Natural killer cell (primary cell): ENCODE results near the gene FHIT. TPM values are rescaled to one million over a fixed set of nuclear protein-coding genes. Genes with fewer than 3 reads are reported as not detected.

Experiments used
- ATAC-seq, 3 donors: fragments of 150-1000 bp in 2 of 3; fragments of 200-7000 bp in 1 of 3; cut with Tn5 transposase; 1 replicate in 1 of 3; 2 replicates in 2 of 3; pipeline ENCODE4 v1.10.0; 2021; ENCODE audit warnings: mild to moderate bottlenecking in 2 of 3, moderate library complexity in 2 of 3
- DNase-seq, 2 donors: peaks; one replicate each; pipeline versions ENCODE4 v3.0.0 to v3.0.0-alpha.2; 2013 to 2021; ENCODE audit warnings: mixed read lengths in 1 of 2
- H3K27ac ChIP-seq: one replicate; pipeline ENCODE4 v1.5.1; 2013; ENCODE audit warnings: mild to moderate bottlenecking, low read length
- H3K27me3 ChIP-seq: one replicate; pipeline ENCODE4 v1.6.1; 2013; ENCODE audit warnings: low read length; ENCODE audit not compliant: control insufficient read depth, insufficient read depth
- H3K36me3 ChIP-seq: one replicate; pipeline ENCODE4 v1.6.1; 2013; ENCODE audit warnings: low read length; ENCODE audit not compliant: control insufficient read depth, insufficient read depth
- H3K4me1 ChIP-seq: one replicate; pipeline ENCODE4 v1.6.1; 2013; ENCODE audit warnings: low read length; ENCODE audit not compliant: control insufficient read depth, insufficient read depth
- H3K4me3 ChIP-seq: one replicate; pipeline ENCODE4 v1.5.1; 2013; ENCODE audit warnings: low read length
- H3K9me3 ChIP-seq: one replicate; pipeline ENCODE4 v1.6.1; 2013; ENCODE audit warnings: low read length; ENCODE audit not compliant: control insufficient read depth, insufficient read depth
- H3K27ac Mint-ChIP-seq, 2 donors: one replicate each; pipeline ENCODE4 v1.8.0; 2022; ENCODE audit warnings: mild to moderate bottlenecking in 2 of 2, mixed read lengths in 2 of 2, moderate library complexity in 1 of 2
- H3K27me3 Mint-ChIP-seq, 2 donors: one replicate each; pipeline ENCODE4 v1.8.0; 2022; ENCODE audit warnings: low read depth in 2 of 2, mixed read lengths in 2 of 2
- H3K36me3 Mint-ChIP-seq: one replicate; pipeline ENCODE4 v1.8.0; 2022; ENCODE audit warnings: mixed read lengths
- H3K4me1 Mint-ChIP-seq, 2 donors: one replicate each; pipeline ENCODE4 v1.8.0; 2022; ENCODE audit warnings: mixed read lengths in 2 of 2
- H3K4me3 Mint-ChIP-seq: one replicate; pipeline ENCODE4 v1.8.0; 2022; ENCODE audit warnings: mild to moderate bottlenecking, moderate library complexity, mixed read lengths
- H3K9me3 Mint-ChIP-seq, 2 donors: one replicate each; pipeline ENCODE4 v1.8.0; 2022; ENCODE audit warnings: mixed read lengths in 2 of 2
- CTCF ChIP-seq: fragments of 200-600 bp; IDR thresholded peaks from one replicate; pipeline ENCODE4 v1.8.0; 2022; ENCODE audit warnings: antibody characterized with exemption
- WGBS: methylation state at CpG from one replicate; pipeline ENCODE4 v1.1.7; 2013; ENCODE audit warnings: missing lambda C conversion rate; ENCODE audit not compliant: insufficient coverage; 5-methylcytosine and 5-hydroxymethylcytosine counted together
- intact Hi-C: fragments of 100-400 bp; cut with micrococcal nuclease; formaldehyde crosslinking; loops from one replicate; pipeline ENCODE4 v1.14.2; 2022
- total RNA-seq, 4 donors: library from RNA; stranded (reverse); fragments of 120-200 nt in 1 of 4; gene quantifications; one replicate each; pipeline versions ENCODE4 v1.2.3 to v1.2.4, GENCODE V29; 2013 to 2022

FHIT gene
- total RNA-seq, 3 donors from 2014 or later (not counting 1 experiment from before 2014, with no cell fraction given): 2.7 to 6.1 (median 3.3) TPM

GRCh38 chr3:60133269-60134162, 1117.7 kb downstream of the FHIT start:
- intact Hi-C loops: no loop called here
- Histone ChIP-seq H3K9me3 (no peaks in the 10 kb centered on the region), H3K4me1 (no peaks in the 10 kb centered on the region), H3K4me3 (no peak overlapping the region), H3K27ac (no peak overlapping the region), H3K36me3 (no peaks in the 10 kb centered on the region), H3K27me3 (no peaks in the 10 kb centered on the region)
- peaks cover 21 to 22% of the 10 kb centered on the region in 2 donors for H3K4me1 Mint-ChIP-seq
- no peak for ATAC-seq
- H3K4me3 Mint-ChIP-seq: no peak overlapping the region
- no peaks in the 10 kb centered on the region for H3K9me3 Mint-ChIP-seq
- DNase-seq: no peak
- H3K36me3 Mint-ChIP-seq: no peaks in the 10 kb centered on the region
- 76% methylated on average over 2 of the region's 2 CpGs for WGBS
- no peak for TF ChIP-seq CTCF
- H3K27ac Mint-ChIP-seq: no peak overlapping the region
- H3K27me3 Mint-ChIP-seq: no peaks in the 10 kb centered on the region

- Histone ChIP-seq H3K9me3 (no peaks in the 10 kb centered on the region), H3K4me1 (no peaks in the 10 kb centered on the region), H3K36me3 (no peaks in the 10 kb centered on the region), H3K27me3 (no peaks in the 10 kb centered on the region), H3K27ac (no peak overlapping the region), H3K4me3 (no peak overlapping the region)
- Mint-ChIP-seq H3K9me3 (no peaks in the 10 kb centered on the region), H3K36me3 (no peaks in the 10 kb centered on the region), H3K27me3 (no peaks in the 10 kb centered on the region), H3K4me3 (no peak overlapping the region), H3K27ac (no peak overlapping the region), H3K4me1 (peaks cover 20 to 21% of the 10 kb centered on the region in 2 donors)
- DNase-seq: no peak
- intact Hi-C loops: no loop called here
- no peak for ATAC-seq
- no peak for TF ChIP-seq CTCF
Measured at GRCh38 chr3:60131618-60132017, 1119.6 kb downstream of the FHIT start.

DNA sequence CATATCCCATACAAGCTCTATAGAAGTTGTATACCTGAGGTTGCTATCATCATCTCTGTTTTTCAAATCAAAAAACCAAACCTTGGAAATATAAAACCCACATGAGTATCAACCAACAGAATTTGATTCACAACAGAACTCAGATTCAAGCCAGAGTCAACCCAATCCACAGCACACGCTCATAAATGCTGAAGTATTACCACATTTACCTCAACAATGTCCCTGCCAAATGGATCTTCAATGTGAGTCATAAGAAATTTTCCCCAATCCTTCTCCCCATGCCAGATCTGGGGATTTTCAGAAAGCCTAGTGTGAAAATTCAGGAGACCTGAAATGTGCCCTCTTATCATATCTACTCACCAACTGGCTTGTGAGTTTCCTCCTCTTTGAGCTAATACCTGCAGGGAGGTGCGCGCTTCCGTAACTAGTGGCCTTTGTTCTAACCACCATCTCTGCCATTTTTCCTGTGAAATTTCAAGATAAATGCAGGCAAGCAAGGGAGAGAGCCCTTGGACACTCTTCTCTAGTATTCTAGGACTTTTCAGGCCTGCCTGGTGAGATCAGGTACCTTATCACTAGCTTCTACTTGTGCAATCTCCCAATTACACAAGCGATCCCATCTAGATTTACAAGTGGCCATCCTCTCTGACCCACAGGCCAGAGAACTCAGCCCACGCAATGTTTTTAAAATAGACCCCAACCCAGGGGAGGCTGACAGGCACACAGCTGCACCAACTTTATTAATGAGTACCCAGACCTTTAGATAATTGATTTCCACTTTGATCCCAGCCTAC, 1124.5 kb downstream of the FHIT start:
- DNase-seq (no peak), ATAC-seq (no peak)
- Mint-ChIP-seq H3K9me3 (no peaks in the 10 kb centered on the region), H3K27ac (no peak overlapping the region), H3K36me3 (no peaks in the 10 kb centered on the region), H3K4me1 (no peaks in the 10 kb centered on the region), H3K4me3 (no peak overlapping the region), H3K27me3 (no peaks in the 10 kb centered on the region)
- H3K27me3 ChIP-seq: no peaks in the 10 kb centered on the region
- H3K27ac ChIP-seq: no peak overlapping the region
- no peak for TF ChIP-seq CTCF
- intact Hi-C loops: no loop called here
- H3K9me3 ChIP-seq: no peaks in the 10 kb centered on the region
- no peak overlapping the region for H3K4me3 ChIP-seq
- 94% methylated on average over 6 of the region's 6 CpGs for WGBS
- no peaks in the 10 kb centered on the region for H3K4me1 ChIP-seq
- H3K36me3 ChIP-seq: no peaks in the 10 kb centered on the region
